H1 (cell line): ENCODE data around the gene DYSF. TPM values are rescaled to one million over a fixed set of nuclear protein-coding genes. Genes with fewer than 3 reads are reported as not detected.

Experiments
- CEBPB ChIP-seq: IDR thresholded peaks from 2 replicates; pipeline ENCODE4 v1.6.1; 2012; ENCODE audit warnings: low read depth, low read length
- CHD2 ChIP-seq: IDR thresholded peaks from 2 replicates; pipeline ENCODE4 v1.6.1; 2012; ENCODE audit warnings: low read length, improper control_type of control experiment
- CTBP2 ChIP-seq: IDR thresholded peaks from 2 replicates; pipeline ENCODE4 v1.7.0; 2011; ENCODE audit warnings: borderline replicate concordance, mild to moderate bottlenecking, moderate library complexity, mixed read lengths, low read length; ENCODE audit not compliant: insufficient read depth, insufficient read length
- POLR2AphosphoS5 ChIP-seq: IDR thresholded peaks from 2 replicates; pipeline ENCODE4 v1.6.1; 2011; ENCODE audit warnings: low read depth, low read length
- polyA plus RNA-seq, 7 experiments: library from polyadenylated mRNA; depleted of rRNA in 3 of 7; stranded (reverse) in 5 of 7; unstranded in 2 of 7; fragments of >200 nt in 5 of 7; fragments of 200-250 nt in 2 of 7; gene quantifications; 1 replicate in 5 of 7; 2 replicates in 1 of 7; 4 replicates in 1 of 7; pipeline versions ENCODE4 v1.2.1 to v1.2.3, GENCODE V29; 2011 to 2013; ENCODE audit warnings: missing spikeins in 2 of 7, mixed read lengths in 2 of 7
- total RNA-seq: library from RNA; stranded (reverse); fragmentation: NEBNext Ultra II Directional; extraction: Animal tissue kit (Norgen Biotek cat#: 25700); gene quantifications from 2 replicates; pipeline ENCODE4 v1.2.1, GENCODE V29; 2021
- TF ChIP-seq, protein P1 (sequence below): fragments of 300-600 bp; sonication (generic); IDR thresholded peaks from 2 replicates; pipeline ENCODE4 v1.7.1; 2012; ENCODE audit warnings: low read length, moderate library complexity, mild to moderate bottlenecking, inconsistent platforms; ENCODE audit not compliant: insufficient replicate concordance
- TF ChIP-seq, protein P2 (sequence below): IDR thresholded peaks from 2 replicates; pipeline ENCODE4 v1.6.1; 2011; ENCODE audit warnings: low read length, improper control_type of control experiment
- TF ChIP-seq, protein P3 (sequence below): IDR thresholded peaks from 2 replicates; pipeline ENCODE4 v1.6.1; 2012; ENCODE audit warnings: low read length, inconsistent platforms

The DYSF gene
- total and polyA plus RNA-seq, 2 of the 8 experiments (the other 6 are each of a cell fraction or from before 2014, with no cell fraction given) = 5.8 to 7.1 TPM

DNA sequence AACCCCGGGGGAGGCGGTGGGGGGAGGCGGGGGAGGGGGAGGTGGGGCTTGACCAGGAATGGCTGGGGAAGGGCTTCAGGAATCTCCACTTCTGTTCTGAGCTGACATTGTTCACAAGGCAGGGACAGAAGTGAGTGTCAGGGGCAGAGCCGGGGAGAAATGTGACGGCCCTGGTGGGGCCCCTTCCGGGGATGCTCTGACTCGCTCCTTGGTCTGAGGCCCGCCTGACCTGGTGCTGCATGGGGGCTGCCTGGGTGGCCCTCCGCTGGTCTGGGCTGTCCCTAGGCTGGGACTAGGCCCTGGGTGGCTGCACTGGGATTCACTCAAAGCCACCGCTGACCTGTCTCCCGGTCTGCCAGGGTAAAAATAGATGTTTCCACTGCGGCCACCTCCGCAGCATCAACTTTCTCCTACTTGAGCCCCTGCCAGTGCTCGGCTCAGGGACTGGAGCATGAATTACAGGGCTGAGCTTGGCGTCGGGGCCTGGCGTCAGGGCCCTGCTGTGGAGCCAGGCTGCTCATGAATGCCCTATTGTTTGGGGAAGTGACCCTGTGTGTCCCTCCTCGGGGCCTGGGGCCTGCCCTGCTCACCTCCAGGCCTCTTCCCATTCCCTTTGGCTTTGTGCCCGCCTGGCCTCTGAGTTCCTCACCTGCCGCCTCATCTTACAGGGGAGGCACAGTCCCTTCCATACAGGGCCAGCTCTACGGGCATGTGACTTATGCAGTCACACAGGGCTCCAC is 247.5 kb downstream of the DYSF start (continued):
- TF ChIP-seq, protein P1, sequence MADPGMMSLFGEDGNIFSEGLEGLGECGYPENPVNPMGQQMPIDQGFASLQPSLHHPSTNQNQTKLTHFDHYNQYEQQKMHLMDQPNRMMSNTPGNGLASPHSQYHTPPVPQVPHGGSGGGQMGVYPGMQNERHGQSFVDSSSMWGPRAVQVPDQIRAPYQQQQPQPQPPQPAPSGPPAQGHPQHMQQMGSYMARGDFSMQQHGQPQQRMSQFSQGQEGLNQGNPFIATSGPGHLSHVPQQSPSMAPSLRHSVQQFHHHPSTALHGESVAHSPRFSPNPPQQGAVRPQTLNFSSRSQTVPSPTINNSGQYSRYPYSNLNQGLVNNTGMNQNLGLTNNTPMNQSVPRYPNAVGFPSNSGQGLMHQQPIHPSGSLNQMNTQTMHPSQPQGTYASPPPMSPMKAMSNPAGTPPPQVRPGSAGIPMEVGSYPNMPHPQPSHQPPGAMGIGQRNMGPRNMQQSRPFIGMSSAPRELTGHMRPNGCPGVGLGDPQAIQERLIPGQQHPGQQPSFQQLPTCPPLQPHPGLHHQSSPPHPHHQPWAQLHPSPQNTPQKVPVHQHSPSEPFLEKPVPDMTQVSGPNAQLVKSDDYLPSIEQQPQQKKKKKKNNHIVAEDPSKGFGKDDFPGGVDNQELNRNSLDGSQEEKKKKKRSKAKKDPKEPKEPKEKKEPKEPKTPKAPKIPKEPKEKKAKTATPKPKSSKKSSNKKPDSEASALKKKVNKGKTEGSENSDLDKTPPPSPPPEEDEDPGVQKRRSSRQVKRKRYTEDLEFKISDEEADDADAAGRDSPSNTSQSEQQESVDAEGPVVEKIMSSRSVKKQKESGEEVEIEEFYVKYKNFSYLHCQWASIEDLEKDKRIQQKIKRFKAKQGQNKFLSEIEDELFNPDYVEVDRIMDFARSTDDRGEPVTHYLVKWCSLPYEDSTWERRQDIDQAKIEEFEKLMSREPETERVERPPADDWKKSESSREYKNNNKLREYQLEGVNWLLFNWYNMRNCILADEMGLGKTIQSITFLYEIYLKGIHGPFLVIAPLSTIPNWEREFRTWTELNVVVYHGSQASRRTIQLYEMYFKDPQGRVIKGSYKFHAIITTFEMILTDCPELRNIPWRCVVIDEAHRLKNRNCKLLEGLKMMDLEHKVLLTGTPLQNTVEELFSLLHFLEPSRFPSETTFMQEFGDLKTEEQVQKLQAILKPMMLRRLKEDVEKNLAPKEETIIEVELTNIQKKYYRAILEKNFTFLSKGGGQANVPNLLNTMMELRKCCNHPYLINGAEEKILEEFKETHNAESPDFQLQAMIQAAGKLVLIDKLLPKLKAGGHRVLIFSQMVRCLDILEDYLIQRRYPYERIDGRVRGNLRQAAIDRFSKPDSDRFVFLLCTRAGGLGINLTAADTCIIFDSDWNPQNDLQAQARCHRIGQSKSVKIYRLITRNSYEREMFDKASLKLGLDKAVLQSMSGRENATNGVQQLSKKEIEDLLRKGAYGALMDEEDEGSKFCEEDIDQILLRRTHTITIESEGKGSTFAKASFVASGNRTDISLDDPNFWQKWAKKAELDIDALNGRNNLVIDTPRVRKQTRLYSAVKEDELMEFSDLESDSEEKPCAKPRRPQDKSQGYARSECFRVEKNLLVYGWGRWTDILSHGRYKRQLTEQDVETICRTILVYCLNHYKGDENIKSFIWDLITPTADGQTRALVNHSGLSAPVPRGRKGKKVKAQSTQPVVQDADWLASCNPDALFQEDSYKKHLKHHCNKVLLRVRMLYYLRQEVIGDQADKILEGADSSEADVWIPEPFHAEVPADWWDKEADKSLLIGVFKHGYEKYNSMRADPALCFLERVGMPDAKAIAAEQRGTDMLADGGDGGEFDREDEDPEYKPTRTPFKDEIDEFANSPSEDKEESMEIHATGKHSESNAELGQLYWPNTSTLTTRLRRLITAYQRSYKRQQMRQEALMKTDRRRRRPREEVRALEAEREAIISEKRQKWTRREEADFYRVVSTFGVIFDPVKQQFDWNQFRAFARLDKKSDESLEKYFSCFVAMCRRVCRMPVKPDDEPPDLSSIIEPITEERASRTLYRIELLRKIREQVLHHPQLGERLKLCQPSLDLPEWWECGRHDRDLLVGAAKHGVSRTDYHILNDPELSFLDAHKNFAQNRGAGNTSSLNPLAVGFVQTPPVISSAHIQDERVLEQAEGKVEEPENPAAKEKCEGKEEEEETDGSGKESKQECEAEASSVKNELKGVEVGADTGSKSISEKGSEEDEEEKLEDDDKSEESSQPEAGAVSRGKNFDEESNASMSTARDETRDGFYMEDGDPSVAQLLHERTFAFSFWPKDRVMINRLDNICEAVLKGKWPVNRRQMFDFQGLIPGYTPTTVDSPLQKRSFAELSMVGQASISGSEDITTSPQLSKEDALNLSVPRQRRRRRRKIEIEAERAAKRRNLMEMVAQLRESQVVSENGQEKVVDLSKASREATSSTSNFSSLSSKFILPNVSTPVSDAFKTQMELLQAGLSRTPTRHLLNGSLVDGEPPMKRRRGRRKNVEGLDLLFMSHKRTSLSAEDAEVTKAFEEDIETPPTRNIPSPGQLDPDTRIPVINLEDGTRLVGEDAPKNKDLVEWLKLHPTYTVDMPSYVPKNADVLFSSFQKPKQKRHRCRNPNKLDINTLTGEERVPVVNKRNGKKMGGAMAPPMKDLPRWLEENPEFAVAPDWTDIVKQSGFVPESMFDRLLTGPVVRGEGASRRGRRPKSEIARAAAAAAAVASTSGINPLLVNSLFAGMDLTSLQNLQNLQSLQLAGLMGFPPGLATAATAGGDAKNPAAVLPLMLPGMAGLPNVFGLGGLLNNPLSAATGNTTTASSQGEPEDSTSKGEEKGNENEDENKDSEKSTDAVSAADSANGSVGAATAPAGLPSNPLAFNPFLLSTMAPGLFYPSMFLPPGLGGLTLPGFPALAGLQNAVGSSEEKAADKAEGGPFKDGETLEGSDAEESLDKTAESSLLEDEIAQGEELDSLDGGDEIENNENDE = no peak
- TF ChIP-seq, protein P2, sequence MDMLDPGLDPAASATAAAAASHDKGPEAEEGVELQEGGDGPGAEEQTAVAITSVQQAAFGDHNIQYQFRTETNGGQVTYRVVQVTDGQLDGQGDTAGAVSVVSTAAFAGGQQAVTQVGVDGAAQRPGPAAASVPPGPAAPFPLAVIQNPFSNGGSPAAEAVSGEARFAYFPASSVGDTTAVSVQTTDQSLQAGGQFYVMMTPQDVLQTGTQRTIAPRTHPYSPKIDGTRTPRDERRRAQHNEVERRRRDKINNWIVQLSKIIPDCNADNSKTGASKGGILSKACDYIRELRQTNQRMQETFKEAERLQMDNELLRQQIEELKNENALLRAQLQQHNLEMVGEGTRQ = no peak
- TF ChIP-seq CHD2 (no peak), CTBP2 (no peak), CEBPB (no peak), POLR2AphosphoS5 (no peak)
- TF ChIP-seq, protein P3, sequence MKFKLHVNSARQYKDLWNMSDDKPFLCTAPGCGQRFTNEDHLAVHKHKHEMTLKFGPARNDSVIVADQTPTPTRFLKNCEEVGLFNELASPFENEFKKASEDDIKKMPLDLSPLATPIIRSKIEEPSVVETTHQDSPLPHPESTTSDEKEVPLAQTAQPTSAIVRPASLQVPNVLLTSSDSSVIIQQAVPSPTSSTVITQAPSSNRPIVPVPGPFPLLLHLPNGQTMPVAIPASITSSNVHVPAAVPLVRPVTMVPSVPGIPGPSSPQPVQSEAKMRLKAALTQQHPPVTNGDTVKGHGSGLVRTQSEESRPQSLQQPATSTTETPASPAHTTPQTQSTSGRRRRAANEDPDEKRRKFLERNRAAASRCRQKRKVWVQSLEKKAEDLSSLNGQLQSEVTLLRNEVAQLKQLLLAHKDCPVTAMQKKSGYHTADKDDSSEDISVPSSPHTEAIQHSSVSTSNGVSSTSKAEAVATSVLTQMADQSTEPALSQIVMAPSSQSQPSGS = no peak
